SK-N-SH (cell line): ENCODE results near the gene PLPPR2. TPM values are rescaled to one million over a fixed set of nuclear protein-coding genes. Genes with fewer than 3 reads are reported as not detected.

ENCODE experiments used
- CTCF ChIA-PET: fragments of 300-600, 350-600 bp; formaldehyde crosslinking; extraction: SDS; loops from one replicate; lab custom pipeline; 2021; lab: Yijun Ruan, JAX
- POLR2A ChIA-PET: fragments of 350-600 bp; sonication (Branson Sonifier 250); formaldehyde crosslinking; extraction: SDS; loops from one replicate; lab custom pipeline; 2020; ENCODE audit warnings: antibody characterized with exemption, inconsistent platforms; lab: Yijun Ruan, JAX
- DNase-seq: peaks from one replicate; pipeline ENCODE4 v3.0.0; 2012
- H2AFZ ChIP-seq: fragments of 200-600 bp; sonication (generic); 2 replicates; pipeline ENCODE4 v1.8.1; 2016; ENCODE audit warnings: antibody characterized with exemption, mild to moderate bottlenecking, low read depth
- H3F3A ChIP-seq: fragments of 200-600 bp; sonication (generic); replicated peaks from 2 replicates; pipeline ENCODE3; 2016; ENCODE audit warnings: antibody characterized with exemption, mild to moderate bottlenecking; ENCODE audit not compliant: insufficient read depth
- H3K27ac ChIP-seq, 2 experiments: fragments of 200-500 bp in 1 of 2; fragments of 200-600 bp in 1 of 2; sonication (Bioruptor generic) in 1 of 2; sonication (generic), shearing (Covaris generic) in 1 of 2; 2 replicates each; pipeline versions ENCODE4 v1.5.1 to v1.6.1; 2014 to 2016; ENCODE audit warnings: low read depth in 2 of 2, inconsistent platforms in 1 of 2, low read length in 1 of 2, mild to moderate bottlenecking in 1 of 2, mixed read lengths in 1 of 2
- H3K27me3 ChIP-seq: fragments of 200-600 bp; sonication (generic), shearing (Covaris generic); 2 replicates; pipeline ENCODE4 v1.6.1; 2016; ENCODE audit warnings: mixed run types; ENCODE audit not compliant: insufficient read depth
- H3K36me3 ChIP-seq, 2 experiments: fragments of 200-500 bp in 1 of 2; fragments of 200-600 bp in 1 of 2; sonication (Bioruptor generic) in 1 of 2; sonication (generic) in 1 of 2; replicated peaks in 1 of 2; 2 replicates each; pipeline versions ENCODE3 to v1.5.1; 2014 to 2016; ENCODE audit warnings: low read length in 1 of 2, mild to moderate bottlenecking in 1 of 2; ENCODE audit not compliant: insufficient read depth in 2 of 2, control insufficient read depth in 1 of 2
- H3K4me1 ChIP-seq, 2 experiments: fragments of 200-500 bp in 1 of 2; fragments of 200-600 bp in 1 of 2; sonication (Bioruptor generic) in 1 of 2; sonication (generic), shearing (Covaris generic) in 1 of 2; 2 replicates each; pipeline versions ENCODE4 v1.5.1 to v1.6.1; 2014 to 2016; ENCODE audit warnings: low read depth in 1 of 2, low read length in 1 of 2, mixed run types in 1 of 2; ENCODE audit not compliant: insufficient read depth in 2 of 2, control insufficient read depth in 1 of 2
- H3K4me2 ChIP-seq: fragments of 200-600 bp; sonication (generic), shearing (Covaris generic); 2 replicates; pipeline ENCODE4 v1.6.1; 2017; ENCODE audit warnings: mixed run types
- H3K4me3 ChIP-seq, 2 experiments: fragments of 200-500 bp in 1 of 2; fragments of 200-600 bp in 1 of 2; sonication (Bioruptor generic) in 1 of 2; sonication (generic), shearing (Covaris generic) in 1 of 2; 2 replicates each; pipeline versions ENCODE4 v1.5.1 to v1.8.1; 2014 to 2016; ENCODE audit warnings: low read depth in 2 of 2, inconsistent platforms in 1 of 2, low read length in 1 of 2, mild to moderate bottlenecking in 1 of 2, mixed read lengths in 1 of 2, moderate library complexity in 1 of 2
- H3K79me2 ChIP-seq: fragments of 200-600 bp; sonication (generic); 2 replicates; pipeline ENCODE4 v1.8.1; 2017; ENCODE audit warnings: mild to moderate bottlenecking; ENCODE audit not compliant: insufficient read depth
- H3K9ac ChIP-seq: fragments of 200-600 bp; sonication (generic); 2 replicates; pipeline ENCODE4 v1.6.1; 2017; ENCODE audit warnings: mixed run types
- H3K9me2 ChIP-seq: fragments of 200-600 bp; sonication (generic); 2 replicates; pipeline ENCODE4 v1.6.1; 2017; ENCODE audit warnings: mixed run types
- H3K9me3 ChIP-seq: fragments of 200-600 bp; sonication (generic); 2 replicates; pipeline ENCODE4 v1.6.1; 2017; ENCODE audit warnings: mixed run types, mild to moderate bottlenecking, moderate library complexity
- H4K20me1 ChIP-seq: fragments of 200-600 bp; sonication (generic); 2 replicates; pipeline ENCODE4 v1.6.1; 2017; ENCODE audit warnings: mild to moderate bottlenecking, mixed run types; ENCODE audit not compliant: insufficient read depth
- EZH2phosphoT487 ChIP-seq: fragments of 200-600 bp; sonication (generic); IDR thresholded peaks from 2 replicates; pipeline ENCODE4 v1.6.1; 2017; ENCODE audit warnings: low read depth, mixed run types, mild to moderate bottlenecking, antibody characterized with exemption, moderate library complexity, borderline replicate concordance
- FOSL2 ChIP-seq: IDR thresholded peaks from 2 replicates; pipeline ENCODE4 v1.4.0; 2012; ENCODE audit warnings: low read depth, mild to moderate bottlenecking, moderate library complexity, borderline replicate concordance
- FOXJ3 ChIP-seq: sonication (generic); formaldehyde crosslinking; IDR thresholded peaks from 2 replicates; pipeline ENCODE4 v1.5.1; 2020; ENCODE audit warnings: mild to moderate bottlenecking, missing genetic modification reagents
- GABPA ChIP-seq: IDR thresholded peaks from 2 replicates; pipeline ENCODE4 v1.4.0; 2012; ENCODE audit warnings: low read depth, mild to moderate bottlenecking
- JUND ChIP-seq: IDR thresholded peaks from 2 replicates; pipeline ENCODE4 v1.4.0; 2012
- TAF1 ChIP-seq: IDR thresholded peaks from 2 replicates; pipeline ENCODE4 v1.6.1; 2012; ENCODE audit warnings: low read depth, mild to moderate bottlenecking, low read length, moderate library complexity, borderline replicate concordance
- ZBTB33 ChIP-seq: IDR thresholded peaks from 2 replicates; pipeline ENCODE4 v1.4.0; 2012; ENCODE audit warnings: low read depth, borderline replicate concordance
- WGBS: methylation state at CpG from one replicate; pipeline ENCODE4 v1.1.6; 2017; ENCODE audit warnings: low lambda C conversion rate; 5-methylcytosine and 5-hydroxymethylcytosine counted together
- polyA plus RNA-seq, 3 experiments: library from polyadenylated mRNA; depleted of rRNA; stranded (reverse); fragments of >200 nt; gene quantifications; 2 replicates each; pipeline ENCODE4 v1.2.3, GENCODE V29; 2012
- TF ChIP-seq, protein P1 (sequence below): IDR thresholded peaks from 2 replicates; pipeline ENCODE4 v1.4.0; 2012; ENCODE audit warnings: low read depth, borderline replicate concordance

Gene PLPPR2
- polyA plus RNA-seq, 1 of the 3 experiments (the other 2 are of a cell fraction): 26.2 TPM

DNA sequence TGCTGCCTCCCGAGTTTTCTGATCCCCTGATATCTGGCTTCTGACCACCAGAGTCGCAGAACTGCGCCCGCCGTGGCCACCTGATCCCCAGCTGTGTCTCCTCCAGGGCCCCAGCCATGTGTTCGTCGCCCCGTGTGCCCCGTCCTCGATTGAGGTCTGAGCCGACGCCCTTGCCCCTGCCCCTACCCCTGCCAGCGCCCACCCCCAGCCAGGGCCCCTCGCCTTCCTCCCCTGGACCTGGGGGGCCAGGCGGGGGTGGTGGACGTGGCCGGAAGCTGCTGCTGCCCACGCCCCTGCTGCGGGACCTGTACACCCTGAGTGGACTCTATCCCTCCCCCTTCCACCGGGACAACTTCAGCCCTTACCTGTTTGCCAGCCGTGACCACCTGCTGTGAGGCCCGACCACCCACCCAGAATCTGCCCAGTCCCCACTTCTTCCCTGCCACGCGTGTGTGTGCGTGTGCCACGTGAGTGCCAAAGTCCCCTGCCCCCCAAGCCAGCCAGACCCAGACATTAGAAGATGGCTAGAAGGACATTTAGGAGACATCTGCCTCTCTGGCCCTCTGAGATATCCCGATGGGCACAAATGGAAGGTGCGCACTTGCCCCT is 9.2 kb downstream of the PLPPR2 start:
- H3K9me3 ChIP-seq: no peaks in the 10 kb centered on the region
- no peak for TF ChIP-seq GABPA
- no peak for TF ChIP-seq TAF1
- no peak for TF ChIP-seq FOXJ3
- TF ChIP-seq, all 33 proteins: peak for 0
- Histone ChIP-seq H2AFZ (no peak overlapping the region), H3K27ac (no peak overlapping the region), H3K9me2 (no peaks in the 10 kb centered on the region), H3F3A (peaks cover 3% of the 10 kb centered on the region), H4K20me1 (no peaks in the 10 kb centered on the region), H3K4me3 (no peak overlapping the region), H3K36me3 (peaks cover 0 to 12% of the 10 kb centered on the region in 2 experiments), H3K4me1 (no peaks in the 10 kb centered on the region), H3K9ac (no peak overlapping the region), H3K79me2 (no peaks in the 10 kb centered on the region), H3K4me2 (no peak overlapping the region), H3K27me3 (no peaks in the 10 kb centered on the region)
- POLR2A ChIA-PET: no interaction called here
- DNase-seq: no peak
- 89% methylated on average over 22 of the region's 28 CpGs for WGBS
- CTCF ChIA-PET: no interaction called here

DNA sequence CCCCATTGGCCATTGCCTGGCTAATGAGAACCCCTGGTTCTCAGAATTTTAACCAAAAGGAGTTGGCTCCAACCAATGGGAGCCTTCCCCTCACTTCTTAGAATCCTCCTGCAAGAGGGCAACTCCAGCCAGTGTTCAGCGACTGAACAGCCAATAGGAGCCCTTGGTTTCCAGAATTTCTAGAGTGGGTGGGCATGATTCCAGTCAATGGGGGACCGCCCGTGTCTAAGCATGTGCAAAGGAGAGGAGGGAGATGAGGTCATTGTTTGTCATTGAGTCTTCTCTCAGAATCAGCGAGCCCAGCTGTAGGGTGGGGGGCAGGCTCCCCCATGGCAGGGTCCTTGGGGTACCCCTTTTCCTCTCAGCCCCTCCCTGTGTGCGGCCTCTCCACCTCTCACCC is 9.7 kb downstream of the PLPPR2 start:
- CTCF ChIA-PET: interaction anchor here (1.8 kb wide), 1 partner anchor 18 kb away, joined by 4 read pairs; no protein-coding TSS in a partner anchor
- Histone ChIP-seq H3K9me2 (no peaks in the 10 kb centered on the region), H3F3A (peaks cover 3% of the 10 kb centered on the region), H3K36me3 (peaks cover 0 to 12% of the 10 kb centered on the region in 2 experiments), H3K9me3 (no peaks in the 10 kb centered on the region), H2AFZ (no peak overlapping the region), H3K4me3 (no peak overlapping the region), H3K27me3 (no peaks in the 10 kb centered on the region), H3K4me2 (no peak overlapping the region), H3K79me2 (no peaks in the 10 kb centered on the region), H3K4me1 (no peaks in the 10 kb centered on the region), H3K9ac (no peak overlapping the region), H4K20me1 (no peaks in the 10 kb centered on the region), H3K27ac (no peak overlapping the region)
- DNase-seq: no peak
- POLR2A ChIA-PET: no interaction called here
- WGBS: 85% methylated on average over 4 of the region's 5 CpGs
- TF ChIP-seq TAF1 (no peak), EZH2phosphoT487 (no peak), JUND (no peak), ZBTB33 (no peak)

GRCh38 chr19:11365557-11366117 is 10.4 kb downstream of the PLPPR2 start:
- H3K27ac ChIP-seq: no peak overlapping the region
- no peak for DNase-seq
- no peak overlapping the region for H3K9ac ChIP-seq
- H3K36me3 ChIP-seq: peaks cover 0 to 12% of the 10 kb centered on the region in 2 experiments
- no peak overlapping the region for H3K4me2 ChIP-seq
- no peaks in the 10 kb centered on the region for H3K9me3 ChIP-seq
- CTCF ChIA-PET: interaction anchor here (0.9 to 1.8 kb wide), 2 partner anchors 17 to 117 kb away, joined by 3 to 4 read pairs; no protein-coding TSS in a partner anchor
- H3K4me3 ChIP-seq: no peak overlapping the region
- 83% methylated on average over 3 of the region's 7 CpGs for WGBS
- no peaks in the 10 kb centered on the region for H3K4me1 ChIP-seq
- no peaks in the 10 kb centered on the region for H4K20me1 ChIP-seq
- no peak for TF ChIP-seq FOSL2
- TF ChIP-seq, protein P1, sequence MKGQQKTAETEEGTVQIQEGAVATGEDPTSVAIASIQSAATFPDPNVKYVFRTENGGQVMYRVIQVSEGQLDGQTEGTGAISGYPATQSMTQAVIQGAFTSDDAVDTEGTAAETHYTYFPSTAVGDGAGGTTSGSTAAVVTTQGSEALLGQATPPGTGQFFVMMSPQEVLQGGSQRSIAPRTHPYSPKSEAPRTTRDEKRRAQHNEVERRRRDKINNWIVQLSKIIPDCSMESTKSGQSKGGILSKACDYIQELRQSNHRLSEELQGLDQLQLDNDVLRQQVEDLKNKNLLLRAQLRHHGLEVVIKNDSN: no peak
- TF ChIP-seq, all 33 proteins: peak for 0
- no peak overlapping the region for H2AFZ ChIP-seq
- POLR2A ChIA-PET: no interaction called here
- H3K79me2 ChIP-seq: no peaks in the 10 kb centered on the region
- no peaks in the 10 kb centered on the region for H3K9me2 ChIP-seq
- peaks cover 3% of the 10 kb centered on the region for H3F3A ChIP-seq
- no peaks in the 10 kb centered on the region for H3K27me3 ChIP-seq
